GM19240 (cell line): ENCODE results near the gene NUDT7.

Source experiments
- DNase-seq: peaks from one replicate; pipeline ENCODE4 v3.0.0; 2011; ENCODE audit warnings: low spot score; ENCODE audit not compliant: insufficient read length

Gene NUDT7

GRCh38 chr16:77724174-77724573, 1.9 kb downstream of the NUDT7 start:
- no peak for DNase-seq

GRCh38 chr16:77729951-77730350, 7.6 kb downstream of the NUDT7 start:
- DNase-seq, result no peak

- DNase-seq, result no peak
Measured at GRCh38 chr16:77732241-77732946, 10.1 kb downstream of the NUDT7 start.

- no peak for DNase-seq
Measured at GRCh38 chr16:77736879-77737278, 14.6 kb downstream of the NUDT7 start.

GRCh38 chr16:77738706-77739558, 16.6 kb downstream of the NUDT7 start:
- no peak for DNase-seq

GRCh38 chr16:77739559-77739892, 17.2 kb downstream of the NUDT7 start:
- no peak for DNase-seq

- DNase-seq, result no peak
Measured at GRCh38 chr16:77744141-77744540, 21.8 kb downstream of the NUDT7 start.

GRCh38 chr16:77745972-77746371, 23.7 kb downstream of the NUDT7 start:
- DNase-seq, result no peak

- DNase-seq, result no peak
Measured at GRCh38 chr16:77748421-77749005, 26.2 kb downstream of the NUDT7 start.

- no peak for DNase-seq
Measured at GRCh38 chr16:77749415-77749814, 27.1 kb downstream of the NUDT7 start.

GRCh38 chr16:77758046-77758445, 35.7 kb downstream of the NUDT7 start:
- no peak for DNase-seq

GRCh38 chr16:77758508-77758907, 36.2 kb downstream of the NUDT7 start:
- DNase-seq, result no peak

GRCh38 chr16:77759201-77759600, 36.9 kb downstream of the NUDT7 start:
- no peak for DNase-seq

- DNase-seq, result no peak
Measured at GRCh38 chr16:77759821-77760220, 37.5 kb downstream of the NUDT7 start.

GRCh38 chr16:77760800-77761199, 38.5 kb downstream of the NUDT7 start:
- DNase-seq, result no peak

GRCh38 chr16:77761204-77761603, 38.9 kb downstream of the NUDT7 start:
- DNase-seq, result no peak

- DNase-seq, result no peak
Measured at GRCh38 chr16:77762262-77762661, 39.9 kb downstream of the NUDT7 start.

GRCh38 chr16:77763994-77764393, 41.7 kb downstream of the NUDT7 start:
- no peak for DNase-seq

- no peak for DNase-seq
Measured at GRCh38 chr16:77767211-77767610, 44.9 kb downstream of the NUDT7 start.

- no peak for DNase-seq
Measured at GRCh38 chr16:77767826-77768225, 45.5 kb downstream of the NUDT7 start.

GRCh38 chr16:77775911-77776909, 53.9 kb downstream of the NUDT7 start:
- no peak for DNase-seq
